H1 (cell line): ENCODE data around the gene F5. TPM values are rescaled to one million over a fixed set of nuclear protein-coding genes. Genes with fewer than 3 reads are reported as not detected.

ENCODE experiments used
- CTCF ChIA-PET: fragments of 300-600 bp; sonication (Branson Sonifier 250); formaldehyde crosslinking; loops from one replicate; lab custom pipeline; 2021; ENCODE audit not compliant: partially characterized antibody; lab: Charles Lee
- POLR2A ChIA-PET: fragments of 300-600 bp; sonication (Branson Sonifier 250); formaldehyde crosslinking; loops from one replicate; lab custom pipeline; 2021; ENCODE audit warnings: inconsistent platforms; ENCODE audit not compliant: partially characterized antibody; lab: Charles Lee
- DNase-seq, 2 experiments: peaks; one replicate each; pipeline versions ENCODE4 v3.0.0 to v3.0.0-alpha.2; 2010 to 2022; ENCODE audit warnings: low spot score in 2 of 2, low read depth in 1 of 2, mixed read lengths in 1 of 2
- FAIRE-seq: peaks from 2 replicates; lab custom pipeline; 2011; peaks lifted over from hg19 to GRCh38; lab: Jason Lieb, UNC
- H2AFZ ChIP-seq: 2 replicates; pipeline ENCODE4 v1.8.1; 2012; ENCODE audit warnings: low read length, inconsistent platforms
- H2AK5ac ChIP-seq: 2 replicates; pipeline ENCODE4 v1.6.1; 2013; ENCODE audit warnings: low read depth, low read length
- H2BK120ac ChIP-seq: replicated peaks from 2 replicates; pipeline ENCODE3; 2013; ENCODE audit warnings: low read depth, low read length, inconsistent platforms
- H2BK12ac ChIP-seq: 2 replicates; pipeline ENCODE4 v1.6.1; 2013; ENCODE audit warnings: low read depth, low read length
- H2BK15ac ChIP-seq: 2 replicates; pipeline ENCODE4 v1.6.1; 2013; ENCODE audit warnings: low read length
- H2BK20ac ChIP-seq: 2 replicates; pipeline ENCODE4 v1.6.1; 2013; ENCODE audit warnings: low read length
- H2BK5ac ChIP-seq: 2 replicates; pipeline ENCODE4 v1.6.1; 2013; ENCODE audit warnings: low read depth, low read length
- H3K14ac ChIP-seq: 2 replicates; pipeline ENCODE4 v1.6.1; 2013; ENCODE audit warnings: inconsistent platforms; ENCODE audit not compliant: insufficient read length
- H3K18ac ChIP-seq: 2 replicates; pipeline ENCODE4 v1.6.1; 2013; ENCODE audit warnings: low read length; ENCODE audit errors: extremely low read depth
- H3K23ac ChIP-seq: 2 replicates; pipeline ENCODE4 v1.6.1; 2013; ENCODE audit warnings: inconsistent platforms; ENCODE audit not compliant: insufficient read length
- H3K23me2 ChIP-seq: 2 replicates; pipeline ENCODE4 v1.6.1; 2013; ENCODE audit warnings: low read depth, low read length
- H3K27ac ChIP-seq: 2 replicates; pipeline ENCODE4 v1.6.1; 2011; ENCODE audit warnings: low read depth, low read length, inconsistent platforms
- H3K27me3 ChIP-seq, 4 experiments: replicated peaks in 1 of 4; 1 replicate in 1 of 4; 2 replicates in 3 of 4; pipeline versions ENCODE4 v1.6.1 to v1.8.1; 2011 to 2013; ENCODE audit warnings: low read length in 3 of 4, mild to moderate bottlenecking in 3 of 4, inconsistent platforms in 2 of 4, mixed read lengths in 2 of 4, moderate library complexity in 1 of 4; ENCODE audit not compliant: control insufficient read depth in 3 of 4, insufficient read depth in 3 of 4; ENCODE audit errors: extremely low read depth in 1 of 4
- H3K36me3 ChIP-seq, 4 experiments: 2 replicates each; pipeline versions ENCODE4 v1.6.1 to v1.8.1; 2011 to 2013; ENCODE audit warnings: mild to moderate bottlenecking in 4 of 4, low read length in 3 of 4, moderate library complexity in 2 of 4, control low read depth in 1 of 4, inconsistent platforms in 1 of 4; ENCODE audit not compliant: insufficient read depth in 4 of 4, control insufficient read depth in 2 of 4
- H3K4ac ChIP-seq: replicated peaks from 2 replicates; pipeline ENCODE3; 2013; ENCODE audit warnings: low read length, low read depth, mixed read lengths, inconsistent platforms; ENCODE audit not compliant: insufficient read length
- H3K4me1 ChIP-seq, 4 experiments: replicated peaks in 1 of 4; 1 replicate in 1 of 4; 2 replicates in 3 of 4; pipeline versions ENCODE4 v1.6.1 to v1.8.1; 2011 to 2013; ENCODE audit warnings: low read length in 3 of 4, inconsistent platforms in 2 of 4, mixed read lengths in 1 of 4; ENCODE audit not compliant: insufficient read depth in 4 of 4, control insufficient read depth in 3 of 4
- H3K4me2 ChIP-seq, 2 experiments: 2 replicates each; pipeline versions ENCODE4 v1.6.1 to v1.8.1; 2011 to 2013; ENCODE audit warnings: low read depth in 2 of 2, low read length in 2 of 2, control low read depth in 1 of 2, inconsistent platforms in 1 of 2, mild to moderate bottlenecking in 1 of 2; ENCODE audit not compliant: insufficient read depth in 1 of 2
- H3K4me3 ChIP-seq, 4 experiments: fragments of 200-600, 300-600 bp in 1 of 4; sonication (generic), shearing (Covaris generic), sonication (Bioruptor Twin) in 1 of 4; 2 replicates each; pipeline versions ENCODE4 v1.5.1 to v1.8.1; 2011 to 2016; ENCODE audit warnings: low read length in 4 of 4, low read depth in 3 of 4, control low read depth in 2 of 4, inconsistent platforms in 2 of 4, mild to moderate bottlenecking in 2 of 4, mixed read lengths in 1 of 4, moderate library complexity in 1 of 4; ENCODE audit not compliant: insufficient read depth in 2 of 4; ENCODE audit errors: extremely low read depth in 1 of 4
- H3K56ac ChIP-seq: replicated peaks from 2 replicates; pipeline ENCODE3; 2013; ENCODE audit warnings: low read depth, mild to moderate bottlenecking, mixed read lengths, low read length, inconsistent platforms; ENCODE audit not compliant: insufficient read length
- H3K79me1 ChIP-seq: 2 replicates; pipeline ENCODE4 v1.6.1; 2013; ENCODE audit warnings: low read depth, low read length, control low read depth
- H3K79me2 ChIP-seq, 2 experiments: 2 replicates each; pipeline versions ENCODE4 v1.6.1 to v1.8.1; 2012 to 2013; ENCODE audit warnings: low read length in 2 of 2, mild to moderate bottlenecking in 2 of 2, inconsistent platforms in 1 of 2; ENCODE audit not compliant: insufficient read depth in 2 of 2, control insufficient read depth in 1 of 2
- H3K9ac ChIP-seq, 4 experiments: replicated peaks in 1 of 4; 1 replicate in 1 of 4; 2 replicates in 3 of 4; pipeline versions ENCODE4 v1.6.1 to v1.8.1; 2011 to 2013; ENCODE audit warnings: low read depth in 3 of 4, low read length in 3 of 4, control low read depth in 2 of 4, mild to moderate bottlenecking in 2 of 4, moderate library complexity in 2 of 4, inconsistent platforms in 1 of 4; ENCODE audit errors: extremely low read depth in 1 of 4
- H3K9me3 ChIP-seq, 2 experiments: 2 replicates each; pipeline versions ENCODE4 v1.6.1 to v1.8.1; 2012 to 2013; ENCODE audit warnings: mild to moderate bottlenecking in 2 of 2, moderate library complexity in 2 of 2, control low read depth in 1 of 2, inconsistent platforms in 1 of 2, low read depth in 1 of 2, low read length in 1 of 2, mixed read lengths in 1 of 2; ENCODE audit not compliant: insufficient read depth in 2 of 2
- H4K20me1 ChIP-seq, 2 experiments: replicated peaks in 1 of 2; 2 replicates each; pipeline versions ENCODE3 to v1.8.1; 2011 to 2013; ENCODE audit warnings: inconsistent platforms in 2 of 2, low read length in 2 of 2, mild to moderate bottlenecking in 1 of 2; ENCODE audit not compliant: insufficient read depth in 2 of 2, control insufficient read depth in 1 of 2
- H4K5ac ChIP-seq: 2 replicates; pipeline ENCODE4 v1.6.1; 2013; ENCODE audit warnings: low read length, low read depth, mixed read lengths, inconsistent platforms; ENCODE audit not compliant: insufficient read length
- H4K8ac ChIP-seq: 2 replicates; pipeline ENCODE4 v1.8.0; 2013; ENCODE audit warnings: mild to moderate bottlenecking, moderate library complexity, low read length, inconsistent platforms; ENCODE audit not compliant: insufficient read depth; ENCODE audit errors: extremely low read depth
- H4K91ac ChIP-seq: replicated peaks from 2 replicates; pipeline ENCODE3; 2013; ENCODE audit warnings: low read length, mixed read lengths, inconsistent platforms; ENCODE audit not compliant: insufficient read length
- BCL11A ChIP-seq, 2 experiments: IDR thresholded peaks; one replicate each; pipeline ENCODE4 v1.6.1; 2011; ENCODE audit warnings: low read depth in 2 of 2, low read length in 2 of 2, mild to moderate bottlenecking in 2 of 2
- CHD1 ChIP-seq: IDR thresholded peaks from 2 replicates; pipeline ENCODE4 v1.6.1; 2012; ENCODE audit warnings: low read depth, low read length, improper control_type of control experiment
- CTCF ChIP-seq, 3 experiments: IDR thresholded peaks; 1 replicate in 2 of 3; 2 replicates in 1 of 3; pipeline versions ENCODE4 v1.5.1 to v1.6.1; 2011; ENCODE audit warnings: low read length in 3 of 3, mild to moderate bottlenecking in 3 of 3, inconsistent platforms in 2 of 3, low read depth in 1 of 3, moderate library complexity in 1 of 3; ENCODE audit not compliant: insufficient read depth in 1 of 3; ENCODE audit errors: control extremely low read depth in 1 of 3
- KDM1A ChIP-seq: fragments of 200-600, 300-600 bp; sonication (generic); IDR thresholded peaks from 2 replicates; pipeline ENCODE4 v1.7.1; 2016; ENCODE audit warnings: mild to moderate bottlenecking, low read length, borderline replicate concordance
- KDM4A ChIP-seq: IDR thresholded peaks from one replicate; pipeline ENCODE4 v1.7.1; 2012; ENCODE audit warnings: low read depth, mild to moderate bottlenecking, moderate library complexity, low read length, inconsistent platforms; ENCODE audit not compliant: severe bottlenecking
- SP1 ChIP-seq: IDR thresholded peaks from 2 replicates; pipeline ENCODE4 v1.6.1; 2011; ENCODE audit warnings: low read depth, low read length
- SP4 ChIP-seq: IDR thresholded peaks from 2 replicates; pipeline ENCODE4 v1.6.1; 2012; ENCODE audit warnings: low read length, inconsistent platforms
- TBP ChIP-seq: IDR thresholded peaks from 2 replicates; pipeline ENCODE4 v1.6.1; 2011; ENCODE audit warnings: low read depth, low read length, improper control_type of control experiment
- TCF12 ChIP-seq: IDR thresholded peaks from 2 replicates; pipeline ENCODE4 v1.6.1; 2011; ENCODE audit warnings: low read depth, mild to moderate bottlenecking, low read length
- YY1 ChIP-seq: IDR thresholded peaks from 2 replicates; pipeline ENCODE4 v1.6.1; 2011; ENCODE audit warnings: low read depth, mild to moderate bottlenecking, low read length
- WGBS, 2 experiments: shearing (Covaris generic) in 1 of 2; methylation state at CpG; one replicate each; pipeline versions ENCODE4 v1.1.6 to v1.1.7; 2013 to 2015; ENCODE audit warnings: low lambda C conversion rate in 2 of 2, mixed read lengths in 2 of 2, inconsistent platforms in 1 of 2, low coverage in 1 of 2, missing lambda C conversion rate in 1 of 2; ENCODE audit not compliant: insufficient replicate concordance in 2 of 2, insufficient coverage in 1 of 2, insufficient read length in 1 of 2; ENCODE audit errors: extremely low coverage in 1 of 2, missing lambda C conversion rate in 1 of 2; 5-methylcytosine and 5-hydroxymethylcytosine counted together
- polyA plus RNA-seq, 7 experiments: library from polyadenylated mRNA; depleted of rRNA in 3 of 7; stranded (reverse) in 5 of 7; unstranded in 2 of 7; fragments of >200 nt in 5 of 7; fragments of 200-250 nt in 2 of 7; gene quantifications; 1 replicate in 5 of 7; 2 replicates in 1 of 7; 4 replicates in 1 of 7; pipeline versions ENCODE4 v1.2.1 to v1.2.3, GENCODE V29; 2011 to 2013; ENCODE audit warnings: missing spikeins in 2 of 7, mixed read lengths in 2 of 7
- total RNA-seq: library from RNA; stranded (reverse); fragmentation: NEBNext Ultra II Directional; extraction: Animal tissue kit (Norgen Biotek cat#: 25700); gene quantifications from 2 replicates; pipeline ENCODE4 v1.2.1, GENCODE V29; 2021

F5 gene
- total and polyA plus RNA-seq, 2 of the 8 experiments (the other 6 are each of a cell fraction or from before 2014, with no cell fraction given): 0.04 to 0.06 TPM

GRCh38 chr1:169473347-169473746 lies 112.9 kb downstream of the F5 start:
- no peak for DNase-seq
- H3K4ac ChIP-seq: no peak overlapping the region
- H3K18ac ChIP-seq: no peak overlapping the region
- no peak for FAIRE-seq
- no peak overlapping the region for H2BK120ac ChIP-seq
- no peak overlapping the region for H4K91ac ChIP-seq
- peaks cover 4% of the 10 kb centered on the region for H3K79me1 ChIP-seq
- H2BK20ac ChIP-seq: no peak overlapping the region
- H2BK15ac ChIP-seq: no peak overlapping the region
- ChIA-PET POLR2A (interaction anchor here (1.8 kb wide), 1 partner anchor 13 kb away, joined by 4 read pairs; no protein-coding TSS in a partner anchor), CTCF (interaction anchor here (1.1 to 1.8 kb wide), 3 partner anchors 11 to 73 kb away, joined by 4 to 9 read pairs (median 5); no protein-coding TSS in a partner anchor)
- H2AK5ac ChIP-seq: no peak overlapping the region
- no peak overlapping the region for H2BK12ac ChIP-seq
- peaks cover 0 to 18% of the 10 kb centered on the region in 2 experiments; a peak in 3 of 4 replicates for H3K79me2 ChIP-seq
- H3K4me3 ChIP-seq: no peak overlapping the region
- 90% methylated on average over 5 of the region's 5 CpGs; no CpG with 5 or more reads in 1 of the 2 experiments for WGBS, 2 experiments
- no peak overlapping the region for H3K56ac ChIP-seq
- H4K20me1 ChIP-seq: peaks cover 0 to 2% of the 10 kb centered on the region in 2 experiments
- no peaks in the 10 kb centered on the region for H3K4me1 ChIP-seq
- no peaks in the 10 kb centered on the region for H3K23me2 ChIP-seq
- H2AFZ ChIP-seq: no peak overlapping the region
- no peak overlapping the region for H3K4me2 ChIP-seq
- H3K23ac ChIP-seq: no peak overlapping the region
- H3K27me3 ChIP-seq: no peaks in the 10 kb centered on the region
- H2BK5ac ChIP-seq: no peak overlapping the region
- H3K14ac ChIP-seq: no peak overlapping the region
- H4K8ac ChIP-seq: no peak overlapping the region
- no peak overlapping the region for H4K5ac ChIP-seq
- H3K9ac ChIP-seq: no peak overlapping the region
- TF ChIP-seq CHD1: no peak
- TF ChIP-seq TBP: no peak
- no peak for TF ChIP-seq BCL11A (IDR thresholded peaks at IDR 0.05; ENCODE audit: low read depth in 2 of 2, low read length in 2 of 2)
- TF ChIP-seq YY1: no peak
- TF ChIP-seq KDM4A: no peak
- no peak for TF ChIP-seq CTCF (IDR thresholded peaks at IDR 0.05; ENCODE audit: control extremely low read depth in 1 of 3, insufficient read depth in 1 of 3, low read depth in 1 of 3, low read length in 3 of 3)
- no peak for TF ChIP-seq KDM1A
- no peak for TF ChIP-seq SP1
- TF ChIP-seq TCF12: no peak
- TF ChIP-seq SP4: no peak
- peaks cover 2 to 17% (median 7%) of the 10 kb centered on the region in 4 experiments; a peak in 6 of 8 replicates for H3K36me3 ChIP-seq
- no peak overlapping the region for H3K27ac ChIP-seq
- no peaks in the 10 kb centered on the region for H3K9me3 ChIP-seq
